ENCODE results near the gene EIF4E2. TPM values are rescaled to one million over a fixed set of nuclear protein-coding genes. Genes with fewer than 3 reads are reported as not detected.
"Not testable (repeated sequence)": the region's sequence is repeated elsewhere in the genome, so short reads cannot be mapped to it uniquely, and the experiment has no call there.

EIF4E2 gene
- total RNA-seq, 3 donors from 2014 or later (not counting 1 experiment from before 2014, with no cell fraction given) = 62.2 to 67.6 (median 63.5) TPM

DNA sequence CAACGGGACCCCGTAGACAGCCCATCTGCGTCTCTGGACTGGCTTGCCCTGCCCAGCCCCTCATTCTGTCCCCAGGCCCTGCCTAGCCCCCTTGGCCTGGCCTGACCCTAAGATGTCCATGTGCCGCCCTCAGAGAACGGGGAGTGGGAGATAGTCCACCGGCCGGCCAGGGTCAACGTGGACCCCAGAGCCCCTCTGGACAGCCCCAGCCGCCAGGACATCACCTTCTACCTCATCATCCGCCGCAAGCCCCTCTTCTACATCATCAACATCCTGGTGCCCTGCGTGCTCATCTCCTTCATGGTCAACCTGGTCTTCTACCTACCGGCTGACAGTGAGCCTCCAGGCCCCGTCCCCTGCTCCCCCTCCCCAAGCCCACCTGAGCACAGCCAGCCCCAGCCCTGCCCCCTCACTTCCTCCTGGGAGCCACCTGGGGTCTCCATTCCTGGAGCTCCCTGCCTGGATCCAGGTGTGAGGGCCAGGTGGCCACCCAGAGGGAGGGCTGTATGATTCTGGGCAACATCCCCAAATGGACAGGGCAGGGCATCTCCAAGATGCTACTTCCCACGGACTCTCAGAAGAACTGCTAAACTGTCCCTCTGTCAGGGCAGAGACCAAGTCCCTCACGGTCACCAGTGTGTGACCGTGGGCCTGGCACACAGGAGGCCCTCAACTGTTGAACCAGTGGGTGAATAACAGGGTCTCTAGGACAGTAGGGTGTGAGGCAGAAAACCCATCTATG lies 20.5 kb upstream of the EIF4E2 start:
- TF ChIP-seq, protein P1, sequence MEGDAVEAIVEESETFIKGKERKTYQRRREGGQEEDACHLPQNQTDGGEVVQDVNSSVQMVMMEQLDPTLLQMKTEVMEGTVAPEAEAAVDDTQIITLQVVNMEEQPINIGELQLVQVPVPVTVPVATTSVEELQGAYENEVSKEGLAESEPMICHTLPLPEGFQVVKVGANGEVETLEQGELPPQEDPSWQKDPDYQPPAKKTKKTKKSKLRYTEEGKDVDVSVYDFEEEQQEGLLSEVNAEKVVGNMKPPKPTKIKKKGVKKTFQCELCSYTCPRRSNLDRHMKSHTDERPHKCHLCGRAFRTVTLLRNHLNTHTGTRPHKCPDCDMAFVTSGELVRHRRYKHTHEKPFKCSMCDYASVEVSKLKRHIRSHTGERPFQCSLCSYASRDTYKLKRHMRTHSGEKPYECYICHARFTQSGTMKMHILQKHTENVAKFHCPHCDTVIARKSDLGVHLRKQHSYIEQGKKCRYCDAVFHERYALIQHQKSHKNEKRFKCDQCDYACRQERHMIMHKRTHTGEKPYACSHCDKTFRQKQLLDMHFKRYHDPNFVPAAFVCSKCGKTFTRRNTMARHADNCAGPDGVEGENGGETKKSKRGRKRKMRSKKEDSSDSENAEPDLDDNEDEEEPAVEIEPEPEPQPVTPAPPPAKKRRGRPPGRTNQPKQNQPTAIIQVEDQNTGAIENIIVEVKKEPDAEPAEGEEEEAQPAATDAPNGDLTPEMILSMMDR (IDR thresholded peaks at IDR 0.05) = no peak
- Histone ChIP-seq H3K9me3 (ENCODE audit: control insufficient read depth, insufficient read depth, low read length) (no peaks in the 10 kb centered on the region), H3K27me3 (ENCODE audit: control insufficient read depth, insufficient read depth, low read length) (no peaks in the 10 kb centered on the region), H3K36me3 (ENCODE audit: control insufficient read depth, insufficient read depth, low read length) (no peaks in the 10 kb centered on the region), H3K4me1 (ENCODE audit: control insufficient read depth, insufficient read depth, low read length) (peaks cover 15% of the 10 kb centered on the region), H3K27ac (ENCODE audit: low read length) (no peak overlapping the region), H3K4me3 (ENCODE audit: low read length) (no peak overlapping the region)
- no peaks in the 10 kb centered on the region for H3K36me3 Mint-ChIP-seq
- intact Hi-C loops (cut with micrococcal nuclease) = no loop called here
- H3K4me3 Mint-ChIP-seq = no peak overlapping the region
- no peak for ATAC-seq
- no peak for DNase-seq
- peaks cover 0 to 6% of the 10 kb centered on the region in 2 donors for H3K27me3 Mint-ChIP-seq (ENCODE audit: low read depth in 2 of 2)
- peaks cover 9 to 13% of the 10 kb centered on the region in 2 donors for H3K4me1 Mint-ChIP-seq
- H3K9me3 Mint-ChIP-seq = no peaks in the 10 kb centered on the region
- no peak overlapping the region for H3K27ac Mint-ChIP-seq
- 93% methylated on average over 17 of the region's 17 CpGs for WGBS (ENCODE audit: insufficient coverage)

DNA sequence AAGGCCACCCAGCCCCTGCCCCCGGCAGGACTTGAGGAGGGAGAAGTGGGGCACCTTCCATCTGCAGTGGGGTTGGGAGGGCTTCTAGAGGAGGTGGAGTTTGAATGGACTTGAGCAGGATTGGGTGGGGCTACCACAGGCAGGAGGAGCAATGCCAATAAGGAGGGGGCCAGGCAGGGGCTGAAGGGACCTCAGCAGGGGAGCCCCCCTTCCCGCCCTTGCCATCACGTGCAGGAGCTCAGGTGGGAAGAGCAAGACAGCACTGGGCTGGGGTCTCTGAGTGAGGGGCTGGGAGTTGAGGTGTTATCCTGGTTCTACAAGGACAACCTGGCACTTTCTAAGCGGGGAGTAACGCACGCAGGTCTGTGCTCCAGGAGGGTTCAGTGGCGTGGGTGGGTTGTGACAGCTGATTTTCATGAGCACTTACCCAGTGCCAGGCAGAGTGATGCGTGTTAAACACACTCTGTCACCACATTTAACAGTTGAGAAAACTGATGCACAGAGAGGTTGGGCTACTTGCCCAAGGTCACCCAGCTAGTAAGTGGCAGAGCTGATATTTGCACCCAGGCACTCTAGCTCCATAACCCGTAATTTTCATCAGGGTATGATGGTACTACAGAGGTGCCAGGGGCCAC lies 19.7 kb upstream of the EIF4E2 start:
- H3K36me3 Mint-ChIP-seq = no peaks in the 10 kb centered on the region
- no peak overlapping the region for H3K27ac ChIP-seq (ENCODE audit: low read length)
- H3K9me3 ChIP-seq (ENCODE audit: control insufficient read depth, insufficient read depth, low read length) = no peaks in the 10 kb centered on the region
- ATAC-seq = no peak
- TF ChIP-seq, protein P1 (IDR thresholded peaks at IDR 0.05) = no peak
- no peak overlapping the region for H3K4me3 ChIP-seq (ENCODE audit: low read length)
- H3K27me3 Mint-ChIP-seq (ENCODE audit: low read depth in 2 of 2) = peaks cover 0 to 6% of the 10 kb centered on the region in 2 donors
- H3K36me3 ChIP-seq (ENCODE audit: control insufficient read depth, insufficient read depth, low read length) = no peaks in the 10 kb centered on the region
- H3K27ac Mint-ChIP-seq = no peak overlapping the region
- WGBS (ENCODE audit: insufficient coverage) = 81% methylated on average over 9 of the region's 9 CpGs
- DNase-seq = no peak
- no peaks in the 10 kb centered on the region for H3K27me3 ChIP-seq (ENCODE audit: control insufficient read depth, insufficient read depth, low read length)
- H3K9me3 Mint-ChIP-seq = no peaks in the 10 kb centered on the region
- peaks cover 15% of the 10 kb centered on the region for H3K4me1 ChIP-seq (ENCODE audit: control insufficient read depth, insufficient read depth, low read length)
- intact Hi-C loops (cut with micrococcal nuclease) = no loop called here
- no peak overlapping the region for H3K4me3 Mint-ChIP-seq
- peaks cover 9 to 13% of the 10 kb centered on the region in 2 donors for H3K4me1 Mint-ChIP-seq

DNA sequence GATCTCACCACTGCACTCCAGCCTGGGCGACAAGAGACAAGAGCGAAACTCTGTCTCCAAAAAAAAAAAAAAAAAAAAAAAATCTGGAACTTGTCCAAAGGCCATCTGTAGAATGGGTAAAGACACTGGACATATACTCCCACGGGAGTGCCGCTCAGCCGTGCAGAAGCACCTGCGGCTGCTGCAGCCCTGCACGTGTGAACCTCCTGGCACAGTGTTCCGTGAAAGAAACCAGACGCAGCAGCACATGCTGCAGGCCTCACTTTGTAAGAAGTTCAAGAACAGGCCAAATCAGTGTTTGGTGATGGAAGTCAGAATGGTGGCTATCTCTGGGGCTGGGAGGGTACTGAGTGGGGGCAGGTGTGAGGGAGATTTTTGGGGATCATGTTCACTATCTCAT lies 18.1 kb upstream of the EIF4E2 start:
- H3K27me3 ChIP-seq (ENCODE audit: control insufficient read depth, insufficient read depth, low read length) = peaks cover 3% of the 10 kb centered on the region

DNA sequence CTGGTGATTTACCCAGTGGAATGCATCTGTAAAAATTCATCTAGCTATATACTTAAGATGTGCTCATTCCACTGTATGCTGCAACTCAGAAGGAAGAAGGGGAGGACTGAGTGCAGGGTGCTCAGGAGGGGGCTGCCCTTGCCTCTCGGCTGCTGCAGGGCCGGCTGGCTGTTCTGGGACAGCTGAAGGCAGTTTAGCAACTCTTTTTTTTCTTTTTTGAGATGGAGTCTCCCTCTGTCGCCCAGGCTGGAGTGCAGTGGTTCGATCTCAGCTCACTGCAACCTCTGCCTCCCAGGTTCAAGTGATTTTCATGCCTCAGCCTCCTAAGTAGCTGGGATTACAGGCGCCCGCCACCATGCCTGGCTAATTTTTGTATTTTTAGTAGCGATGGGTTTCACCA lies 17.7 kb upstream of the EIF4E2 start:
- H3K9me3 ChIP-seq (ENCODE audit: control insufficient read depth, insufficient read depth, low read length); DNase-seq; H3K4me3 Mint-ChIP-seq; H3K36me3 ChIP-seq (ENCODE audit: control insufficient read depth, insufficient read depth, low read length); H3K27me3 ChIP-seq (ENCODE audit: control insufficient read depth, insufficient read depth, low read length); H3K27me3 Mint-ChIP-seq (ENCODE audit: low read depth in 2 of 2); H3K27ac Mint-ChIP-seq; H3K4me3 ChIP-seq (ENCODE audit: low read length); H3K36me3 Mint-ChIP-seq; H3K27ac ChIP-seq (ENCODE audit: low read length); H3K9me3 Mint-ChIP-seq; ATAC-seq; intact Hi-C loops (cut with micrococcal nuclease): not testable (repeated sequence)
- WGBS (ENCODE audit: insufficient coverage) = 88% methylated on average over 7 of the region's 7 CpGs
- H3K4me1 ChIP-seq (ENCODE audit: control insufficient read depth, insufficient read depth, low read length) = peaks cover 15% of the 10 kb centered on the region
- H3K4me1 Mint-ChIP-seq = peaks cover 9 to 13% of the 10 kb centered on the region in 2 donors

More for the DNA sequence above, 18.1 kb upstream of the EIF4E2 start:
- intact Hi-C loops (cut with micrococcal nuclease) = no loop called here
- no peaks in the 10 kb centered on the region for H3K9me3 Mint-ChIP-seq
- H3K9me3 ChIP-seq (ENCODE audit: control insufficient read depth, insufficient read depth, low read length) = peaks cover 4% of the 10 kb centered on the region
- H3K27ac Mint-ChIP-seq = no peak overlapping the region
- no peak for DNase-seq
- peaks cover 0 to 8% of the 10 kb centered on the region in 2 donors for H3K27me3 Mint-ChIP-seq (ENCODE audit: low read depth in 2 of 2)
- H3K27ac ChIP-seq (ENCODE audit: low read length) = no peak overlapping the region
- peaks cover 9 to 13% of the 10 kb centered on the region in 2 donors for H3K4me1 Mint-ChIP-seq
- H3K4me1 ChIP-seq (ENCODE audit: control insufficient read depth, insufficient read depth, low read length) = peaks cover 15% of the 10 kb centered on the region
- no peak overlapping the region for H3K4me3 ChIP-seq (ENCODE audit: low read length)
- no peak overlapping the region for H3K4me3 Mint-ChIP-seq
- no peak for ATAC-seq
- TF ChIP-seq, protein P1 (IDR thresholded peaks at IDR 0.05) = no peak
- no peaks in the 10 kb centered on the region for H3K36me3 ChIP-seq (ENCODE audit: control insufficient read depth, insufficient read depth, low read length)
- 83% methylated on average over 9 of the region's 9 CpGs for WGBS (ENCODE audit: insufficient coverage)
- no peaks in the 10 kb centered on the region for H3K36me3 Mint-ChIP-seq
